ENCODE results near the gene SPARCL1.

GRCh38 chr4:87560802-87561201, 31.6 kb upstream of the SPARCL1 start:
- TF ChIP-seq CTCF (conservative IDR thresholded peaks at IDR 0.05; ENCODE audit: low read length) (no peak), EZH2phosphoT487 (IDR thresholded peaks at IDR 0.05; ENCODE audit: borderline replicate concordance) (no peak)

Measured in Loucy (cell line).